ENCODE measurements around the gene ALDH7A1.
"Not testable (repeated sequence)": the region's sequence is repeated elsewhere in the genome, so short reads cannot be mapped to it uniquely, and the experiment has no call there.

Gene ALDH7A1

DNA sequence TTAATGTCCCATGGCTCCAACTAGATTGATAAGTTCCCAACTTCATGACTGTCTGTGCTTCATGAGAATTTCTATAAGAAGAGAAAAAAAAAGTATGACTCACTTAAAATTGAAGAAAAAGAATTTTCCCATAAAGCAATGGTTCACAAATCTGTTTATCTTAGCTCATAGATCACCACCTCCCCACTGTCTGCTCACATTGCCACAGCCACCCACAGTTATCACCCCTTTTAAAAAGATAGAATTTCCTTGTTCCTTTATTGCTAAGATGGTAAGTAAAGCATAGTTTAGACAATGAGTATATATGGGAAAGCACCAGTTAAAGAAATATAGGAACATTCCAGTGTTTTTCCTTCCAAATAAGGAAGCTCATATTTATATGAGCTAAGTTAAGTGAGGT, 67.1 kb downstream of the ALDH7A1 start:
- peak; percentile 64 to 78 (median 65) for DNase-seq

DNA sequence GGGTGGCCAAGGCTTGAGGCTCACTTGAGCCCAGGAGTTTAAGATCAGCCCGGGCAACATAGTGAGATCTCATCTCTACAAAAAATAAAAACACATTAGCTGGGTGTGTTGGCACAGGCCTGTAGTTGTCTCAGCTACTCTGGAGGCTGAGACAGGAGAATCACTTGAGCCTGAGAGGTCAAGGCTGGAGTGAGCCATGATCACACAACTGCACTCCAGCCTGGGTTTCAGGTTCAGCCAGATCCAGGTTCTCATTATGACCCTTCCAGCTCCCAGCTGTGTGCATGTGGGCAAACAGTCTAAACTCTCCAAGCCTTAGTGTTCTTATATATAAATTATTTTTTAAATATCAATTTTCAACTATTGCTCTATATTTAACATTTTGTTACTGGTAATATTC, 67.9 kb downstream of the ALDH7A1 start:
- no peak for DNase-seq

DNA sequence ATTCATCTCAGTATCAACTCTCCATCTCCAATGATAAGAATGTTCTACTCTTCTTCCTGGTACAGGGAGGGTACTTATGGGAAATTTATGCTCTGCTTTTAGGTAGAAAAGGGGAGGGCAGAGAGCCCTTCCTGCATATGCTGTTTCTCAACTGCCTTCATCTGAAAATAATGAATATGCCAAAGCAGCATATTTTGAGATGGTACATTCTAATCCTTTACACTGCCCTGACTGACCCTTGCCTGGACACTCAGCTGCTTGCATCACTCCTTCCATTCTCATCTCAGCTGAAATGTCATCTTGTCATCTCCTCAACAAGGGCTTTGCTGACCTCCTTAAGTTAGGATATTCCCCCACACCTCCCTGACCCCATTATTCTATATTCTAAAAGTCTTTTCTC, 68.5 kb downstream of the ALDH7A1 start:
- no peak for DNase-seq

DNA sequence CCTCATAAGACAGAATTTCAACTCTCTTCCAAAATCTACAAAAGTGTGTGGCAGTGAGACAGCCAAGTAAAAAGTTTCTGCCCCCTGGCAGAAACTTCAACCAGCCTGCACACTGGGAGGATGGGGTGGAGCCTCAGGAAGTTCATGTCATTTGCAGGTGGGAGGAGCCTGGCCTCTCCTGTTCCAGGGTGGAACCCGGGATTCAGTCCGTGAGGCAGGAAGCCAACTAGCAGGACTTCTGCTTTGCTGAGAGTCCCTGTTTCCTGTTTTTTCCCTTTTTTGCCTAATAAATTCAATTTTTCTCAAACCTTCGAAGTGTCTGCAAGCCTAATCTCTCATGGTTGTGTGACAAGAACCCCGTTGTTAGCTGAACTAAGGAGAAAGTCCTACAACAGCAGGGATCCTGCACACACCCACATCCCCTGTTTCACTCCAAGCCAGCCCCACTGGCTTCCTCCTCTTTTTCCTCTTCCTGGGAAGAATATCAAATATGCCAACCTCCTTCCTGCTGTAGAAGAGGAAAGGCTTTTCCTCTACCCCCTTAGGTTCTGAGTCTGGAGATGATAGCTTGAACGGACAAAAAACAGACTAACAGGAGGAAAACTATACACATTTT, 69.3 kb downstream of the ALDH7A1 start:
- peak; percentile 37 to 59 (median 43) for DNase-seq

DNA sequence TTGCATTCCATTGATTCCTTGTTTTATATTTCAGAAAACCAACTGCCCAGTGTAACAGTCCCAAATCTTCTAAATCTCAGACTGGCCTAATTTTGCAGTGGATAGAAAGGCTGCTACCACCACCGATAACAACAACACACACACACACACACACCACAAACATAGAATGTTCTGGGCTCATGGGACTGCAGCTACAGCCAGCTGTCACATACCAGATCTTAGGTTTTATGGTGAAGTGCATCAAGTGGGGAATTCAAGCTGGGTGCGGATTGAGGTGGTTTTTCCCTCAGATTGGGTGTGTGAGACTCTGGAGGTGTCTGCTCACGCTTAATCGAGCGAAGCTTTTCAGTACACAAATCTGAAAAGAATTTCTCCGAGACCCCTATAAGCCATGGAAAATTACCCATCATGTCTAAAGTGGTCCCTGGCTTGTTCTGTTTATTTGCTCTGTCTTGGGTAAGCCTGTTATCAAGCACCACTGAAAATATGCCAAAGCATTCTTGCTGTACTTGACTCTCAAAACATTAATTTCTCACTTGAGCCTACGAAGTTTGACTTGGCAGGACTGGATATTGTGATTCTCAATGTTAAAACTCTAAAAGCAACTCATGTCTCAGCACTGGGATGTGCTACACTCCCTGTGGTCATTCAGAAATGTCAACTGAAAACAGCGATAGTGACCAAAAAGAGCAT, 71.1 kb downstream of the ALDH7A1 start:
- no peak for DNase-seq

DNA sequence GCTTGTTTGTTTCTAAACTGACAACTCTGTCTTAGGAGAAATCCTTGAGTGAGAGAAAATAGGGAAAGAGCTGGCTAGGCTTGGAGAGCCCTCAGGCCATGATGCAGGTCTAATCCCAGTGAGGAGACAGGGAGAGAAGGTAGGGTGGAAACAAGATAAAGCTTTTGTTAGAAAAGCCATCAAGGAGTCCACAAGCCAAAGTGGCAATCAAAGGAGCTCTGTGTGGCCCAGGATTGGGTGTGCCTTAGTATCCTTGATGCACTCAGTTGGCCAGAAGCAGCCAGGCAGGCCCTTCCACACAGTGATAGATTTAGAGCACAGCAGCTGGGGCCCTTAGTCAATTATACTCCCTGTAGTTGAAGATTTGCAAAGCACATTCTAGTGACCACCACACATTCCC, 73.9 kb downstream of the ALDH7A1 start:
- DNase-seq = no peak

DNA sequence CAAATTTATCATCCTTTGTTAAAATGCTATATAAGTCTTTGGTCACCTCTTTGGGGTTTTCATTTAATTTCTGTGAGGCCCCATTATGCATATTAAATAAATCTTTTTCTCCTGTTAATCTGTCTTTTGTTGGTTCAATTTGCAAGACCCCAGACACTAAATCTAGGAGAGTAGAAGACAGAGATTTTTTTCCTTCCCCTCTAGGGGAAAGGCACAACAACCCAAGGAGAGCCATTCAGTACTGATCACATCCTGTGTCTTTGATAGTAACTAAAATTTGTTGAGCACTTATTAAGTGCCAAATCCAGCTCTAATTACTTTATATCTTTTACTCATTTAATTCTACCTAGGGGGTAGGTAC, 74.4 kb downstream of the ALDH7A1 start:
- no peak for DNase-seq

DNA sequence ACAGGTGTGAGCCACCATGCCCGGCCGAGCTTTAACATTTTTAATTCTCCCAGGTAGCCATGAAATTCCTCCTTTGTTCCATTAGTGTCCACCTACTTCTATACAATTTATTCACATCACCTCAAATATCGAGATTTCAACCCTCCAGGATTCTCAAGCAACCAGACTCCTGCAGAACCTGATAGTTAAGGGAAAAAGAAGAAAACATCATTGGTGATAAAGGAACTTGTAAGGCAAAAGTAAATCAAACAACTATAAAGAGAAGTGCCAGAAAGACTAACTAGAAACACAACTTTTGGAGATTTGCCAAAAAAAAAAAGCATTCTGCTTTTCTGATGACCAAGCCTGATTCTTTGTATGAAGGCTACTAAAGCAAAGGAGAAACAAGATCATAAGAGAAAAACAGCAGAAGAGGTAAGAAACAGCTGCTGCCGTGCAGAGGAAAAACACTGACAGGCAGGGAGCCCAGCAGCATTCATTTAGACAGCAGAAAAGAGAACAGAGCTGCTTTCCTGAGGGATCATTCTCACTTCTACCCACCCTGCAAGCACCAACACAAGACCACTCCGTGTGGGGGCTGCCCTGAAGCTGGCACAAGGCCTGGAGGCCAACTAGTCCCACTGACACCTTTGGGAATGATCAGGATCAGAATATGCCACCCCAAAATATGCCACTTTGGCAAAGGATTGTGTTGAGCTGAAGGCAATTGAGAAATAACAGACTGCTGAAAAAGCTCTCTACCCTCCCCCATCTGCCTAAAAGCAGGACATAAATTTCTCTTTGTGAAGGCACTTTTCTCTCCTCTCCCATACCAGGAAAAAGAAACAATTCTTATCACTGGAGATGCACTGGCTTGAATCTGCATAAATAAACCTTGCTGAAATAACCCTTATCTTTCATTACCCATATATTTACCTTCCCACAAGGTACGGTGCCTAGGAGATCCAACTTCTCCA, 75.1 kb downstream of the ALDH7A1 start:
- peak in 1 of 3 donors; percentile 2 for DNase-seq

DNA sequence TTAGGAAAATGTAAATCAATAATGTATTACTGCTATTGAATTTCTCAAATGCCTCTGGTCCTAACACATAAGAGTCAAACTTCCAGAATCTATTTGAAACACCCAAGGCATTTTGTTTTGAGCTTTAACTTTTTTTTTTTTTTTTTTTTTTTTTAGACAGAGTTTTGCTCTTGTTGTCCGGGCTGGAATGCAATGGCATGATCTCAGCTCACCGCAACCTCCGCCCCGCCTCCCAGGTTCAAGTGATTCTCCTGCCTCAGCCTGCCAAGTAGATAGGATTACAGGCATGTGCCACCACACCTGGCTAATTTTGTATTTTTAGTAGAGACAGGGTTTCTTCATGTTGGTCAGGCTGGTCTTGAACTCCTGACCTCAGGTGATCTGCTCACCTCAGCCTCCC, 75.8 kb downstream of the ALDH7A1 start:
- not testable (repeated sequence) for DNase-seq

DNA sequence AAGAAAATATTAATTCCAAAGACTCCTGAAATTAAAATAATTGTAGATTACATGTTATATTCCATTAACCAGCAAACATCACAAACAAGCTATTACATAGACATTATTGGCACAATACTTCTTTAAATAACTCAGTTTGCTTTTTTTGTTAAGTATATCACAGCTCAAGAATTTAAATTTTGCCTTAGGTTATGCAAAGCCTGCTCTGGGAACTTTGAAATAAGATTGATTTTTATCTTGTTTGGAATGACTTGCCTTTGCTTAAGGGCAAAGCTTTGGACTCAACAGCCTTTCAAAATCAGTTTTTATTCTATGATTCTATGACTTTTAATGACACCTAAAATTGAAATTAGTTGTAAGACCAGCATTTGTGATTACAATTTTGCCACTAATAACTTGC, 78.2 kb downstream of the ALDH7A1 start:
- no peak for DNase-seq

DNA sequence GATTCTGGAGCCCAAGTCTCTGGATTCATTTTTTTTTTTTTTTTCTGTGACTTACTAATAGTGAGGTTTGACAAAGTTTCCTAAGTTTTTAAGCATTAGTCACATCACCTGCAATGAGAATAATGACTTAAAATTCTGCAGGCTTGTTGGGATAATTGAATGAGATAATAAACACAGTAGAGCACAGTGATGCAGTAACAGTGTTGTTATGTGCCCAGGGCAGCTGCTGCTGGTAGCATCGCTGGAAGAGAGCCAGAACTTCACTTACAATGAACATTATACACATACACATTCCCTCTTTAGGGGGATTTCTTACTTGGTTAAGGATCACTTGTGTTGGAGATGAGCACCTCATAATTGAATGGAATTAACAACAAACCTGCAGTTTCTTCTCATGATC, 78.9 kb downstream of the ALDH7A1 start:
- DNase-seq = no peak

DNA sequence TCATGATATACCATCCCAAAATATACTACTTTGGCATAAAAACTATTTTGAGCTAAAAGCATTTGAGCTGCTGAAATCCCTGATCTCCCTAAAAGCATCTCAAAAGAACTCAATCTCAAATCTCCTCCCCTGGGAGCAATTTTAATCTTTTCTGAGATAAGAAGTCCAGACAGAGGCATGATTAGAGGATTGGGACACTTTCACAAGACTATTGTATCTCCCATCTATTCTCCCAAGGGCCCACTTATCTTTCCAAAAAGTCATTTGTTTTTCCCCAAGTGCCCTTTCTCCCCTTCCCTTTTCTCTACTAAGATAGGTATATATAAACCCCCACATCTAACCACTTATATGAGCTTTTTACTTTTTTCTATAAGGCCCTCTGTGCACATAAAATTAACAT, 79.7 kb downstream of the ALDH7A1 start:
- no peak for DNase-seq

DNA sequence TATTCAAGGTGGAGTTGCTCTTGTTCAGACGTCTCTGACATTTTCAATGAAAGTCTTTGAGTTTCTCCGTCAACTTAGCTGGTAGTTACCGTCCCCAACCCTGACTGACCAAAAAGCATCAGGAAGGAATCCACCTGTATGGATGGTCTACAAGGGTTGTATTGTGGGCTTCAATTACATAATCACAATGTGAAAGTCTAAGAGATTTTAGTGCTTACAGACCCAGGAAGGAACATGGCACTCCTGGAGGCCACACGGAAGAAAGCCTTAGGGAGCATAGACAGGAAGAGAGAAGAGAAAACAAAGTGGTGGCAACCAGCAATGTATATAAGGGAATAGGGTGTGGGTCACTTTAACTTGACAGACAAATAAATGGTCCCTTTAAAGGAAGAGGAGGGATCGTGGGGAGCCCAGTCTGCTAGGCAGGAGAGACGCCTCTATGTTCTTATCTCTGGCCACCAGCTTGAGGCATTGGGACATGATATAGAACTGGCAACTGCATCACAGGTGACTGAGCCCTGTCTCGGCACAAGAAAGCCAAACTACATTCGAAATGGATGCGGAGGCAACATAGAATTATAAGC, 80.4 kb downstream of the ALDH7A1 start:
- no peak for DNase-seq

- no peak for DNase-seq
Observed at GRCh38 chr5:126514131-126514557, 80.9 kb downstream of the ALDH7A1 start.

GRCh38 chr5:126513703-126514102, 81.3 kb downstream of the ALDH7A1 start:
- no peak for DNase-seq

DNA sequence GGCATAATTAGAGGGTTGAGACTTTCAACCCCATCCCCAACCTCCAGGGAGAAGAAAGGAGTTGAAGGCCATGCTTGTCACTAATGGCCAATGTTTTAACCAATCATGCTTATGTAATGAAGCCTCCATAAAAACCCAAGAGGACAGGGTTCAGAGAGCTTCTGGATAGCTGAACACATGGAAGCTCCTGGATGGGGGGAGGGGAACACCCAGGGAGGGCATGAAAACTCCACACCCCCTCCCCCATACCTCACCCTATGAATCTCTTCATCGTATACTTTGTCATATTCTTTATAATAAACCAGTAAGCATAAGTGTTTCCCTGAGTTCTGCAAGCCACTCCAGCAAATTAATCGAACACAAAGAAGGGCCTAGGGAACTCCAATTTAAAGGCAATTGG, 81.7 kb downstream of the ALDH7A1 start:
- DNase-seq = no peak

GRCh38 chr5:126512451-126512850, 82.6 kb downstream of the ALDH7A1 start:
- DNase-seq = no peak

DNA sequence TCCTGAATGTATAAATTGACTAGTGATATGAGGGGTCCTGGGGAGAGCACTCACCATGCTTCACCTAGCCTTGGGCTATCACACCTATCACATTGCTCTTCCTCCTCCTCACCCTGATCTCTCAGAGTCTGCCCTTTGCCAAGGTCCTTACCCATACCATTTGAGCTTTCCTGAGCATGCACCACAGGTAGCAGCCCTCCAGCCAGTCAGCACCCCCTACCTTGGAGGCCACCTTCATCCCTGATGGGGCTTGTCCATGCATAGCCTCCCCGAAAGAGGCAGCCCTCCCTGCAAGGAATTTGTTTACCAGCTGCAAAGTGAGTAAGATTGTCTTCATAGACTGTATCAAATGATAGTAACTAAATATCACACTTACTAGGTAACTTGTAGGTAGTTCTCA, 83.1 kb downstream of the ALDH7A1 start:
- no peak for DNase-seq

- DNase-seq = no peak
Observed at GRCh38 chr5:126509339-126509738, 85.7 kb downstream of the ALDH7A1 start.

- peak; percentile 38 to 54 (median 52) for DNase-seq
Observed at GRCh38 chr5:126508962-126509279, 86.1 kb downstream of the ALDH7A1 start.

- no peak for DNase-seq
Observed at GRCh38 chr5:126508251-126508961, 86.6 kb downstream of the ALDH7A1 start.

DNA sequence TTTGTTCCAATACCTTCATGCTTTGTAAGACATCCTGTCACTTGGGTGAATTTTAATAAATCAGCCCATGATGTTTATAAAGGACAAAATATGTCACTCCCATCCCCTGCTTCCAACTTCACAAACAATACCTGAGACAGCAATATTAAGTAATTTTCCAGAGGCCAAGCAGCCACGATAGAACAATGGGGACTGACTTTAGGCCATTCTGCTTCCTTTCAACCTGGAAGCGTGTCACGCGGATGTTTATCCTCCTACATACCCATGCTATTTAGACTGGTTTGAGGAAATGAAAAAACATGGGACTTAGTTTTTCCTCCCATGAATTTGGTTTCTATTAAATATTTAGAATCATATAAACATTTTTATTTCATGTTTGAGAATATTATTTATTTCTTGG, 88.9 kb downstream of the ALDH7A1 start:
- no peak for DNase-seq

- DNase-seq = peak; percentile 17 to 35 (median 21)
Observed at GRCh38 chr5:126503602-126504104, 91.4 kb downstream of the ALDH7A1 start.

Measured in suppressor macrophage treated with lipopolysaccharide for 1 hour (primary cell).